C4-2B (cell line): Measurements from ENCODE around the gene BTF3.

Source experiments
- CTCF ChIP-seq: fragments of 450-650 bp; conservative IDR thresholded peaks from 2 replicates; pipeline ENCODE4 v1.5.1; 2017; ENCODE audit warnings: mild to moderate bottlenecking
- ZFX ChIP-seq: fragments of 450-650 bp; IDR thresholded peaks from 2 replicates; pipeline ENCODE4 v1.6.1; 2017

- TF ChIP-seq CTCF (no peak), ZFX (no peak)
Observed at GRCh38 chr5:73464016-73464745, 34.1 kb upstream of the BTF3 start.
